ENCODE measurements around the gene DAGLA. TPM values are rescaled to one million over a fixed set of nuclear protein-coding genes. Genes with fewer than 3 reads are reported as not detected.

The DAGLA gene
- total and polyA plus RNA-seq, 2 experiments from 2014 or later, result 1.3 TPM

- Histone ChIP-seq H2AFZ (no peak overlapping the region), H3K4me1 (ENCODE audit: insufficient read depth) (peaks cover 9% of the 10 kb centered on the region; the same call in 1 of the 2 replicates), H4K20me1 (ENCODE audit: insufficient read depth) (no peaks in the 10 kb centered on the region), H3K79me2 (ENCODE audit: insufficient read depth) (peaks cover 29% of the 10 kb centered on the region), H3K9ac (no peak overlapping the region), H3F3A (ENCODE audit: insufficient read depth) (no peaks in the 10 kb centered on the region), H3K4me3 (no peak overlapping the region), H3K4me2 (ENCODE audit: unreplicated experiment) (no peak overlapping the region), H3K9me3 (ENCODE audit: low read depth) (no peaks in the 10 kb centered on the region), H3K27ac (no peak overlapping the region), H3K36me3 (ENCODE audit: low read depth) (0 out of 2 replicates have a peak, but pooled peaks cover 12% of the 10 kb centered on the region), H3K27me3 (replicated peaks; ENCODE audit: insufficient read depth) (no peaks in the 10 kb centered on the region), H3K9me2 (ENCODE audit: insufficient read depth) (no peaks in the 10 kb centered on the region)
- DNase-seq, result peak; percentile 61
- in situ Hi-C loops (cut with MboI), result no loop called here
- WGBS, 2 experiments (ENCODE audit: low coverage in 1 of 2, low lambda C conversion rate in 2 of 2, missing lambda C conversion rate in 2 of 2), result 47 to 48% methylated on average over 9 of the region's 9 CpGs
- TF ChIP-seq EZH2phosphoT487 (IDR thresholded peaks at IDR 0.05; ENCODE audit: insufficient read depth, low read depth) (no peak), EZH2 (IDR thresholded peaks at IDR 0.05; ENCODE audit: insufficient read depth, poor library complexity, severe bottlenecking) (no peak)
These were observed 107.8 kb downstream of the DAGLA start for GRCh38 chr11:61787928-61788491.

GRCh38 chr11:61791737-61792309 is 111.6 kb downstream of the DAGLA start:
- TF ChIP-seq EZH2 (IDR thresholded peaks at IDR 0.05; ENCODE audit: insufficient read depth, poor library complexity, severe bottlenecking) (no peak), EZH2phosphoT487 (IDR thresholded peaks at IDR 0.05; ENCODE audit: insufficient read depth, low read depth) (no peak)
- Histone ChIP-seq H3K27ac (peak overlapping the region; percentile 98), H3K36me3 (ENCODE audit: low read depth) (0 out of 2 replicates have a peak, but pooled peaks cover 12% of the 10 kb centered on the region), H4K20me1 (ENCODE audit: insufficient read depth) (no peaks in the 10 kb centered on the region), H3K4me2 (ENCODE audit: unreplicated experiment) (peak overlapping the region; percentile 86), H3K9me2 (ENCODE audit: insufficient read depth) (no peaks in the 10 kb centered on the region), H3K27me3 (replicated peaks; ENCODE audit: insufficient read depth) (no peaks in the 10 kb centered on the region), H3K4me3 (peak overlapping the region; percentile 95), H3K9ac (peak overlapping the region; percentile 99), H2AFZ (peak overlapping the region; percentile 88), H3K9me3 (ENCODE audit: low read depth) (no peaks in the 10 kb centered on the region), H3K4me1 (ENCODE audit: insufficient read depth) (peaks cover 19% of the 10 kb centered on the region; the same call in 1 of the 2 replicates), H3K79me2 (ENCODE audit: insufficient read depth) (peaks cover 67% of the 10 kb centered on the region), H3F3A (ENCODE audit: insufficient read depth) (no peaks in the 10 kb centered on the region)
- in situ Hi-C loops (cut with MboI), result no loop called here
- 1 to 2% methylated on average over 14 of the region's 14 CpGs for WGBS, 2 experiments (ENCODE audit: low coverage in 1 of 2, low lambda C conversion rate in 2 of 2, missing lambda C conversion rate in 2 of 2)
- peak; percentile 98 for DNase-seq

GRCh38 chr11:61792310-61793082 is 112.3 kb downstream of the DAGLA start, which contains the start of the genes FEN1 and TMEM258:
FEN1 (plus strand) TSS chr11:61792911; CDS start chr11:61795362, 2,451 bp downstream.
TMEM258 (minus strand) TSS chr11:61792599; CDS start chr11:61792558, 41 bp downstream.
- in situ Hi-C loops (cut with MboI), result no loop called here
- H3K79me2 ChIP-seq (ENCODE audit: insufficient read depth), result peaks cover 74% of the 10 kb centered on the region
- H3K9me2 ChIP-seq (ENCODE audit: insufficient read depth), result no peaks in the 10 kb centered on the region
- peak within 1 kb of the TSS; percentile 88 for H2AFZ ChIP-seq
- peak; percentile 97 for DNase-seq
- H3F3A ChIP-seq (ENCODE audit: insufficient read depth), result no peaks in the 10 kb centered on the region
- H3K4me2 ChIP-seq (ENCODE audit: unreplicated experiment), result peak within 1 kb of the TSS; percentile 86
- 0 out of 2 replicates have a peak, but pooled peaks cover 12% of the 10 kb centered on the region for H3K36me3 ChIP-seq (ENCODE audit: low read depth)
- H3K4me1 ChIP-seq (ENCODE audit: insufficient read depth), result peaks cover 19% of the 10 kb centered on the region; the same call in 1 of the 2 replicates
- H4K20me1 ChIP-seq (ENCODE audit: insufficient read depth), result no peaks in the 10 kb centered on the region
- H3K9me3 ChIP-seq (ENCODE audit: low read depth), result no peaks in the 10 kb centered on the region
- peak within 1 kb of the TSS; percentile 95 for H3K4me3 ChIP-seq
- peak within 1 kb of the TSS; percentile 98 for H3K27ac ChIP-seq
- no peak for TF ChIP-seq EZH2phosphoT487 (IDR thresholded peaks at IDR 0.05; ENCODE audit: insufficient read depth, low read depth)
- no peak for TF ChIP-seq EZH2 (IDR thresholded peaks at IDR 0.05; ENCODE audit: insufficient read depth, poor library complexity, severe bottlenecking)
- 1% methylated on average over 58 of the region's 61 CpGs for WGBS, 2 experiments (ENCODE audit: low coverage in 1 of 2, low lambda C conversion rate in 2 of 2, missing lambda C conversion rate in 2 of 2)
- peak within 1 kb of the TSS; percentile 99 for H3K9ac ChIP-seq
- no peaks in the 10 kb centered on the region for H3K27me3 ChIP-seq (replicated peaks; ENCODE audit: insufficient read depth)

GRCh38 chr11:61793083-61793828 is 113.1 kb downstream of the DAGLA start:
- Histone ChIP-seq H3K4me1 (ENCODE audit: insufficient read depth) (peaks cover 19% of the 10 kb centered on the region; the same call in 1 of the 2 replicates), H2AFZ (peak overlapping the region; percentile 88), H3K9ac (peak overlapping the region; percentile 99), H3K4me2 (ENCODE audit: unreplicated experiment) (peak overlapping the region; percentile 86), H3K9me2 (ENCODE audit: insufficient read depth) (no peaks in the 10 kb centered on the region), H3K27me3 (replicated peaks; ENCODE audit: insufficient read depth) (no peaks in the 10 kb centered on the region), H3K4me3 (peak overlapping the region; percentile 95), H3K36me3 (ENCODE audit: low read depth) (0 out of 2 replicates have a peak, but pooled peaks cover 12% of the 10 kb centered on the region), H4K20me1 (ENCODE audit: insufficient read depth) (no peaks in the 10 kb centered on the region), H3K27ac (peak overlapping the region; percentile 98), H3K9me3 (ENCODE audit: low read depth) (no peaks in the 10 kb centered on the region), H3K79me2 (ENCODE audit: insufficient read depth) (peaks cover 81% of the 10 kb centered on the region), H3F3A (ENCODE audit: insufficient read depth) (no peaks in the 10 kb centered on the region)
- TF ChIP-seq EZH2 (IDR thresholded peaks at IDR 0.05; ENCODE audit: insufficient read depth, poor library complexity, severe bottlenecking) (no peak), EZH2phosphoT487 (IDR thresholded peaks at IDR 0.05; ENCODE audit: insufficient read depth, low read depth) (no peak)
- peak; percentile 32 for DNase-seq
- in situ Hi-C loops (cut with MboI), result no loop called here
- WGBS, 2 experiments (ENCODE audit: low coverage in 1 of 2, low lambda C conversion rate in 2 of 2, missing lambda C conversion rate in 2 of 2), result 2% methylated on average over 27 to 29 of the region's 29 CpGs

Measured in GM23248 (cell line).